MM.1S (cell line): ENCODE results near the gene SCAMP1.

Source experiments
- DNase-seq: peaks from one replicate; pipeline ENCODE4 v3.0.0-alpha.2; 2015
- H2AFZ ChIP-seq: fragments of 300-600 bp; sonication (generic); 2 replicates; pipeline ENCODE4 v1.6.0; 2016; ENCODE audit warnings: antibody characterized with exemption, low read length
- H3F3A ChIP-seq: fragments of 300-600 bp; sonication (generic); 2 replicates; pipeline ENCODE4 v1.6.1; 2016; ENCODE audit warnings: mild to moderate bottlenecking, antibody characterized with exemption, low read length, moderate library complexity, mixed read lengths; ENCODE audit not compliant: insufficient read depth
- H3K27ac ChIP-seq: fragments of 300-600 bp; sonication (generic); 2 replicates; pipeline ENCODE4 v1.5.1; 2016; ENCODE audit warnings: mild to moderate bottlenecking, low read length
- H3K27me3 ChIP-seq: fragments of 300-600 bp; sonication (generic); replicated peaks from 2 replicates; pipeline ENCODE4 v1.6.0; 2016; ENCODE audit warnings: low read length; ENCODE audit not compliant: insufficient read depth
- H3K36me3 ChIP-seq: fragments of 300-600 bp; sonication (generic); replicated peaks from 2 replicates; pipeline ENCODE4 v1.6.1; 2016; ENCODE audit warnings: mild to moderate bottlenecking, low read length, mixed read lengths; ENCODE audit not compliant: insufficient read depth
- H3K4me1 ChIP-seq: fragments of 300-600 bp; sonication (generic); 2 replicates; pipeline ENCODE4 v1.6.1; 2016; ENCODE audit warnings: low read length, mixed read lengths
- H3K4me2 ChIP-seq: fragments of 300-600 bp; sonication (generic); 2 replicates; pipeline ENCODE4 v1.6.0; 2016; ENCODE audit warnings: low read depth, low read length
- H3K4me3 ChIP-seq: fragments of 300-600 bp; sonication (generic); 2 replicates; pipeline ENCODE4 v1.5.1; 2016; ENCODE audit warnings: low read length, mixed read lengths
- H3K79me2 ChIP-seq: fragments of 300-600 bp; sonication (generic); 2 replicates; pipeline ENCODE4 v1.6.1; 2016; ENCODE audit warnings: mixed run types, low read length, mixed read lengths
- H3K9ac ChIP-seq: fragments of 300-600 bp; sonication (generic); 2 replicates; pipeline ENCODE4 v1.6.1; 2016; ENCODE audit warnings: low read length, mixed read lengths
- H3K9me2 ChIP-seq: fragments of 300-600 bp; sonication (generic); replicated peaks from 2 replicates; pipeline ENCODE4 v1.6.1; 2016; ENCODE audit warnings: mild to moderate bottlenecking, low read length, mixed read lengths; ENCODE audit not compliant: insufficient read depth
- H3K9me3 ChIP-seq: fragments of 300-600 bp; sonication (generic); replicated peaks from 2 replicates; pipeline ENCODE4 v1.6.1; 2016; ENCODE audit warnings: mild to moderate bottlenecking, low read length, mixed read lengths; ENCODE audit not compliant: insufficient read depth
- H4K20me1 ChIP-seq: fragments of 300-600 bp; sonication (generic); 2 replicates; pipeline ENCODE4 v1.6.1; 2016; ENCODE audit warnings: mild to moderate bottlenecking, low read length, moderate library complexity, mixed read lengths; ENCODE audit not compliant: insufficient read depth
- CTCF ChIP-seq: fragments of 300-600 bp; sonication (generic); IDR thresholded peaks from 2 replicates; pipeline ENCODE4 v1.5.1; 2016; ENCODE audit warnings: antibody characterized with exemption, low read length, mixed read lengths
- EZH2 ChIP-seq: fragments of 300-600 bp; sonication (generic); optimal IDR thresholded peaks from 2 replicates; pipeline ENCODE3; 2017; ENCODE audit warnings: low read depth, mild to moderate bottlenecking, antibody characterized with exemption, low read length, mixed read lengths
- EZH2phosphoT487 ChIP-seq: fragments of 300-600 bp; sonication (generic); IDR thresholded peaks from 2 replicates; pipeline ENCODE4 v1.6.1; 2018; ENCODE audit warnings: antibody characterized with exemption, low read length

The SCAMP1 gene

GRCh38 chr5:78334811-78335210 is 25.6 kb upstream of the SCAMP1 start:
- TF ChIP-seq CTCF (no peak), EZH2 (no peak), EZH2phosphoT487 (no peak)
- no peaks in the 10 kb centered on the region for H3K27me3 ChIP-seq
- H3K9ac ChIP-seq: no peak overlapping the region
- H3K9me3 ChIP-seq: no peaks in the 10 kb centered on the region
- H3K9me2 ChIP-seq: no peaks in the 10 kb centered on the region
- H3K36me3 ChIP-seq: no peaks in the 10 kb centered on the region
- no peak overlapping the region for H2AFZ ChIP-seq
- no peak overlapping the region for H3K27ac ChIP-seq
- no peaks in the 10 kb centered on the region for H3F3A ChIP-seq
- no peak overlapping the region for H3K4me2 ChIP-seq
- no peaks in the 10 kb centered on the region for H3K79me2 ChIP-seq
- no peak overlapping the region for H3K4me3 ChIP-seq
- H4K20me1 ChIP-seq: no peaks in the 10 kb centered on the region
- H3K4me1 ChIP-seq: 0 out of 2 replicates have a peak, but pooled peaks cover 3% of the 10 kb centered on the region
- no peak for DNase-seq

DNA sequence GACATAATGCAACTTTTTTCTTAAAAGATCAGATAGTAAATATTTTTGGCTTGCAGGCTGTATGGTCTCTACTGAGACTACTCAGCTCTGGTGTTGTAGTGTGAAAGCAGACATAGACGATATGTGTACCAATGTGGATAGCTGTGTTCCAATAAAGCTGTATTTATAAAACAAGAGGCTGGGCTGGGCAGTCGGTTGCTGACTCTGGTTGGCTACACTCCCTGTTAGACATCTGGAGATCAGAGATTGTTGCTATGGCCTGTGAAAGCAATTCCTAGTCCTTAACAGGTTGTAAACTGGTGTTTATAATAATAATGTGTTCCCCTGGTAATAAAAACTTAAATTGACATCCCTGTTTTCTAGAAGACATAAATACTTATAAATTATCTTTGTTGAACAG is 24.4 kb upstream of the SCAMP1 start:
- Histone ChIP-seq H3K36me3 (no peaks in the 10 kb centered on the region), H3K79me2 (no peaks in the 10 kb centered on the region), H3K27me3 (no peaks in the 10 kb centered on the region), H3K9me2 (no peaks in the 10 kb centered on the region), H3K4me3 (no peak overlapping the region), H3K4me2 (no peak overlapping the region), H3K9ac (no peak overlapping the region), H3K4me1 (0 out of 2 replicates have a peak, but pooled peaks cover 5% of the 10 kb centered on the region), H3F3A (no peaks in the 10 kb centered on the region), H2AFZ (no peak overlapping the region), H3K27ac (no peak overlapping the region), H4K20me1 (no peaks in the 10 kb centered on the region), H3K9me3 (no peaks in the 10 kb centered on the region)
- TF ChIP-seq EZH2: no peak
- DNase-seq: no peak

DNA sequence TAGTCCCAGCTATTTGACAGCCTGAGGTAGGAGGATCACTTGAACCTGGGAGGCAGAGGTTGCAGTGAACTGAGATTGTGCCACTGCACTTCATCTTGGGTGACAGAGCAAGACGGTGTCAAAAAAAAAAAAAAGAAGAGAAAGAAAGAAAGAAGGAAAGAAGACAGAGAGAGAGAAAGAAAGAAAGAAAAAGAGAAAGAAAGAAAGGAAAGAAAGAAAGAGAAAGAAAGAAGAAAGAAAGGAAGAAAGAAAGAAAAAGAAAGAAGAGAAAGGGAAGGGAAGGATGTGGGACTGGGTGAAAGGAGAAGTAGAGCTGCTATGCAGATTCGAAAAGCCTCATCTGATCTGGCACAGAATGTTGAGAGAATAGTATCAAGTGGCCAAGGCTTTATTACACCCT is 23.7 kb upstream of the SCAMP1 start:
- H3K27me3 ChIP-seq: no peaks in the 10 kb centered on the region
- no peaks in the 10 kb centered on the region for H3K79me2 ChIP-seq
- no peaks in the 10 kb centered on the region for H3K36me3 ChIP-seq
- no peak overlapping the region for H3K4me2 ChIP-seq
- H3K9me2 ChIP-seq: no peaks in the 10 kb centered on the region
- 0 out of 2 replicates have a peak, but pooled peaks cover 5% of the 10 kb centered on the region for H3K4me1 ChIP-seq
- H3K9me3 ChIP-seq: no peaks in the 10 kb centered on the region
- no peaks in the 10 kb centered on the region for H4K20me1 ChIP-seq
- no peak overlapping the region for H2AFZ ChIP-seq
- no peak overlapping the region for H3K27ac ChIP-seq
- no peaks in the 10 kb centered on the region for H3F3A ChIP-seq
- no peak overlapping the region for H3K4me3 ChIP-seq
- no peak overlapping the region for H3K9ac ChIP-seq
- TF ChIP-seq CTCF: no peak
- TF ChIP-seq EZH2phosphoT487: no peak
- no peak for TF ChIP-seq EZH2
- DNase-seq: no peak

- H3K36me3 ChIP-seq: no peaks in the 10 kb centered on the region
- no peaks in the 10 kb centered on the region for H3K9me2 ChIP-seq
- 0 out of 2 replicates have a peak, but pooled peaks cover 5% of the 10 kb centered on the region for H3K4me1 ChIP-seq
- H3K9me3 ChIP-seq: no peaks in the 10 kb centered on the region
- no peaks in the 10 kb centered on the region for H4K20me1 ChIP-seq
- H3K79me2 ChIP-seq: no peaks in the 10 kb centered on the region
- H3K27ac ChIP-seq: no peak overlapping the region
- no peak overlapping the region for H3K4me2 ChIP-seq
- H2AFZ ChIP-seq: no peak overlapping the region
- no peak overlapping the region for H3K9ac ChIP-seq
- no peaks in the 10 kb centered on the region for H3K27me3 ChIP-seq
- TF ChIP-seq EZH2phosphoT487: no peak
- H3F3A ChIP-seq: no peaks in the 10 kb centered on the region
- no peak overlapping the region for H3K4me3 ChIP-seq
- no peak for DNase-seq
Observed at GRCh38 chr5:78339617-78340436, 20.6 kb upstream of the SCAMP1 start.
